ENCODE results near the gene ANO1. TPM values are rescaled to one million over a fixed set of nuclear protein-coding genes. Genes with fewer than 3 reads are reported as not detected.
"Not testable (repeated sequence)": the region's sequence is repeated elsewhere in the genome, so short reads cannot be mapped to it uniquely, and the experiment has no call there.

The ANO1 gene
- total RNA-seq, 1 donor from 2014 or later = under 0.01 TPM

DNA sequence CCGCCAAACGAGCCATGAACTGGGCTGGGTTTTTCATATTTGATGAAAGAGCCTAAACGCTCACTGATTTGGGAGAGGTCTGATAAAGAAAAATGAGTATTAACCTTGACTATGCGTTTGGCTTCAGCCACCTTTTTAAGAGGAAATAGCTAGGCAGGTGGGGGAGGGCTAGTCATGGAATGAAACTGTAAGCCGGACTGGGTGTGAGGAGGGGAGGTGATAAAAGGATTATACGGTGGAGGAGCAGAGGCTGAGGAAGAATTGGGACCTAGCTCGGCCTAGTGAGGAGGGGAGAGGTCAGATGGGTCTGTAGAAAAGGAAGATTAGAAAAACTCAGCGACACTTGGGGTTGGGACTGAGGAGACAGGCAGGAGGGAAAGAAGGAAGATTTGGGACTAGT, 140.0 kb downstream of the ANO1 start:
- not testable (repeated sequence) for DNase-seq

GRCh38 chr11:70220136-70220535, 142.0 kb downstream of the ANO1 start:
- DNase-seq = no peak

GRCh38 chr11:70220920-70221319, 142.8 kb downstream of the ANO1 start:
- no peak for DNase-seq

DNA sequence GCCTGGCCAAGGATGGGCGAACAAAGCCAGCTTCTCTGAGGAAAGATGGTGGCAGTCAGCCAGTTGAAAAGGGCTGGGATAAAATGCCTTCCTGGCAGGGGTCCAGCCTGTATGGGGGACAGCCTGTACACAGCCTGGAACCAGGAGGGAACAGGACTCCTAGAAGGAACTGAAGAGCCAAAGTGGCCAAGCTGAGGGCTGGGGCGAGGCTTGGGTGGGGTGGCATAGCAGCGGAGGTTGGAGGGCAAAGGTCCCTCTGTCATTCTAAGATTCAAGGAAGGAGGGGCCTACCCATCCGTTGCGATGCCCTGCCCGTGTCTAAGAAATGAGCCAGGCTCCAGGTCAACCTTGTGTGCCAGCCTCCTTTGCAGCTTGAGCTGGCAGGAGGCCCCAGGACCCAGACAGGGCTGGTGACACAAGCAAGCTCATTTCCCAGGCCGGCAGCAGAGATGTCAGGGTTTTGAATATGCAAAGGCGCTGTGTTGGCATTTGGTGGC, 147.6 kb downstream of the ANO1 start:
- DNase-seq = no peak

DNA sequence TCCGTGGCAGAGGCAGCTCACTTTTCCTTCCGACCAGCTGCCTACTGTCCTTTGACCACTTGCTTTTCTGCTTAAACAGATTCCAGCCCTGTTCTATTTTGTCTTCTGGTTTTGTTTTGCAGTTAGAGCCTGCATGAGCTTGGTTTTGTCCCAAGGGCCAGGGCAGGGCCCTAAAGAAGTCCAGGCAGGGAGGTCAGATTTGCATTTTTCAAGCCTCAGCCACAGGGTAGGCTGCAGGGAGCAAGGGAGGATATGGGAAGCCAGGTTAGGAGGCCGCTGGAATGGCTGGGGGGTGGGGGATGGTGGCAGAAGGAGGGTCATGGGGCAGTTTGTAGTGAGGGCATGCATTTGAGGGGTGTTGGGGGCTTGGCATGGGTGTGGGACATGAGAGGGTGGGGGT, 148.1 kb downstream of the ANO1 start:
- no peak for DNase-seq

DNA sequence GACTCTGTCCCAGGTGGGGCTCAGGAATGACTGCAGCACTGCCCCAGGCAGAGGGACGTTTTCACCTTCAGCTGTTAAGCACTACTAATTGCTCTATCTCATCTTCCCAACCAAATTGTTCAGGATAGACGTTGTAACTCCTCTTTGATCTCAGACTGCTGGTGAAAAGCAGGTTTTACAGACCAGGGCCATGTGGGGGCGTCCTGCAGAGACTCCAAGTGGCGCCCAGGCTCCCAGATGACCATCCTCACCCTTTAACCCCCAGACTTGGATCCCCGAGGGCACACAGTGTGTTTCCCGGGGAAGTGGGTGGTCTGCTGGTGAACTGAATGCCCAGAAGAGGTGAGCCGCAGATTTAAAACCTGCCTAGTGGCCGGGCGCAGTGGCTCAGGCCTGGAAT, 148.8 kb downstream of the ANO1 start:
- peak; percentile 45 for DNase-seq

DNA sequence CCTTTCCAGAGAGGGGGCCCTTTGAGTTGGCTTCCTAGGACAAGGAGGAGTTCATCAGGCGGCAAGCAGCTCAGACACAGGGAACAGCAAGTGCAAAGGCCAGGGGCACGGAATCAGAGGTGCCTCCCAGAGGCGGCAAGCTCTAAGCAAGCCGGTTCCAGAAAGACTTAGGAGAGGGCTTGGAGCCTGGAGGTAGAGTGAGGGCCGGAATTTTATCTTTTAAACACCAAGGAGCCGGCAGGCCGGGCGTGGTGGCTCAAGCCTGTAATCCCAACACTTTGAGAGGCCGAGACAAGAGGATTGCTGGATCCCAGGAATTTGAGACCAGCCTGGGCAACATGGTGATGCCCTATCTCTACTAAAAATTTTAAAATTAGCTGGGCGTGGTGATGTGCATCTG, 151.6 kb downstream of the ANO1 start:
- DNase-seq = no peak

GRCh38 chr11:70230151-70230839, 152.2 kb downstream of the ANO1 start:
- DNase-seq = no peak

- DNase-seq = no peak
Measured at GRCh38 chr11:70230840-70231710, 153.0 kb downstream of the ANO1 start.

DNA sequence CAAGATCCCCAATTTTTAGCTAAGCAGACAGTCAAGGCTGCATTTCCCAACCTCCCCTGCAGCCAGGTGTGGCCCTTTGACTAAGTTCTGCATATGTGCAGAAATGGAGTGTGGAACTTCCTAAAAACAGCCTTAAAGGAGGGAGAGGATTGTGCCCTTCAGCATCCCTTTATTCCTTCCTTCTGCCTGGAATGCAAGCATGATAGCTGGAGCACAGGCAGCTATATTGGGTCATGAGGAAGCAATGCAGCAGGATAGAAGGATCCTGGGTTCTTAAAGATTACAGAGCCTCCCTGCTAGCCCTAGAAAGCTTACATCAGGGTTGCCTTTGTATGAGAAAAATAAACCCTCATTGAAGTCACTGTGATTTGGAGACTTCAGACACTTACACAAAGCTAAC, 154.9 kb downstream of the ANO1 start:
- no peak for DNase-seq

DNA sequence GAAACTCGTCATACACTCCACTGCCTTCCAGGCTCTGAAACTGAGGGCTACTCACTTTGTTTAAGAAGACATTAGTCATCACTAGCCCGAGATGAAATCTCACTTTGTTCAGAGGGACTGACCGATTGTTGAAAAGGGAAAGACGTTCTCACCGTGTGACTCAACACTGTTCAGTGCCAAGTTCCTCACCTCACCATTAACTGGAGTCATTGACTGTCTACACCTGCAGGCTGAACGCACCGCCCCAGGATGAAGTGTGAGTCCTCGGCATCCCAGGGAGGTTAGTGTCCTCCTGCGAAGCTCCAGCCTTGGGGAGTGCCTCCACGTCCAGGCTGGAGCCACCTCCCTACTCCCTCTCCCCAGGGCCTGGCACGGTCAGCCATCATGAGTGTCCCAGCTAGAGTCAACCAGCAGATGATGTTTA, 155.4 kb downstream of the ANO1 start:
- peak; percentile 91 for DNase-seq

DNA sequence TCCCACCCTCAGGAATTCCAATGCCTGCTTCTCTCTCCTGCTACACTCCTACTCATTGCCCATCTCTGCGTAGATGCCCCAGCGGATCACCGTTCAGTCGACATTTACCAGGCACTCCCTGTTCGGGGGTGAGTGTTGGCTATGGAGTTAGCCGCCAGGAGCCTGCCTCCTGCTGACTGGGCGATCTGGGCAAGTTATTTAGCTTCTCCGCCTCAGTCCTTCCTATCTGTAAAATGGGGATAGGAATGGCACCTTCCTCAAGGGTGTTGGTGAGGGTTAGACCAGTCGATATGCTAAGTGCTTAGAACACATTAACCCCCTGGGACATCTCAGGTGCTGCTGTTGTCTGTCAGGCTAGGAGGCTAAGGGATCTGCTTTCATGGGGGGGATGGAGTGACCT, 155.8 kb downstream of the ANO1 start:
- DNase-seq = no peak

Other genes starting within 250 kb of the ANO1 start
- gene FADD, start 125.0 kb downstream of the ANO1 start, total RNA-seq = 55.2 and 56.7 TPM in 2 replicates
- 33.5 and 39.9 TPM in 2 replicates for gene PPFIA1, start 192.4 kb downstream of the ANO1 start, total RNA-seq